ENCODE data around the gene EGFR. TPM values are rescaled to one million over a fixed set of nuclear protein-coding genes. Genes with fewer than 3 reads are reported as not detected.
A peak's percentile ranks its signal among the peaks of the same experiment; 100 is the strongest.

EGFR gene
- total and polyA plus RNA-seq, 7 donors = 3.6 to 39.7 (median 14.1) TPM

DNA sequence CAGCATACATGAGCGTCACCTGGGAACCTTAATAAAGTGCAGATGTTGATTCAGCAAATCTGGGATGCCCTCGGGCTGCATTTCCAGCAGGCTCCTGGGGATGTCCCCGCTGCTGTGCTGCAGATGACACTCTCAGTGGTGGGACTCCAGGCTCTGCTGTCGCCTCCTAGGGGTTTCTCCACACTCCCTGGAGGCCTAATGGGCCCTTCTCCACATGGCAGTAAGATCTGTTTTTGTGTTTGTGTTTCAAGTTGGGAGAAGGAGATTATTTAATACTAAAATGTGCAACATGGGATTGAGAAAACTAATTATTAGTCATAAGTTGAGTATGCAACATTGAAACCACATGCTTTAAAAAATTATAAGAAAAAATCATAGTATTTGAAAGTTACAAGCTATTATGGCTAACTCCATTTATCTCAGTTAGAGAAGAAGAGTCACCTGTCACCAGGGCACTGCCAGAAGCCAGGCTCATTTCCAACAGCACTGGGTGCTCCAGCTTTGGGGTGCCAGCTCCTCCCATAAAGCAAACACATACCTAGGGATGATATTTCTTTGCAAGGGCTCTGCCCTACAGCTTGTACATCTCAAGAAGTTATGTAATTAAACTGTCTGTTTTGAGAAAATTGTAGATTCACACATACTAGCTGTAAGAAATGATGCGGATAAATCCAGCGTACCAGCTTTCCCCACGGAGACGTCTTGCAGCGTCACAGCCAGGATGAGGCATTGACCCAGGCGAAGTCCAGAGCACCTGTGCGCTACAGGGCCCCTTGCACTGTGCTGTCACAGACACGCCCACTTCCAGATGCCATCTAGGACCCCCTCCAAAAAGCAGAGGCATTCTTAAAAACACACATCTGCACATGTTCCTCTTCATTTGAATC is 106.4 kb downstream of the EGFR start:
- H3K27me3 ChIP-seq (ENCODE audit: insufficient read depth in 3 of 3, low read length in 2 of 3) = no peaks in the 10 kb centered on the region
- peak in 1 of 2 donors; percentile 61 for DNase-seq
- no peaks in the 10 kb centered on the region for H3K9me3 ChIP-seq
- WGBS, 3 donors = 40 to 65% (median 46%) methylated on average over 12 of the region's 12 CpGs
- peaks cover 89% of the 10 kb centered on the region for H3K4me1 ChIP-seq
- no peaks in the 10 kb centered on the region for H3K36me3 ChIP-seq (ENCODE audit: insufficient read depth in 1 of 2, low read depth in 1 of 2)
- intact Hi-C loops (cut with DNase I) = no loop called here
- no peak overlapping the region for H3K4me3 ChIP-seq
- peak overlapping the region; percentile 97 for H3K27ac ChIP-seq
- TF ChIP-seq, protein P1, sequence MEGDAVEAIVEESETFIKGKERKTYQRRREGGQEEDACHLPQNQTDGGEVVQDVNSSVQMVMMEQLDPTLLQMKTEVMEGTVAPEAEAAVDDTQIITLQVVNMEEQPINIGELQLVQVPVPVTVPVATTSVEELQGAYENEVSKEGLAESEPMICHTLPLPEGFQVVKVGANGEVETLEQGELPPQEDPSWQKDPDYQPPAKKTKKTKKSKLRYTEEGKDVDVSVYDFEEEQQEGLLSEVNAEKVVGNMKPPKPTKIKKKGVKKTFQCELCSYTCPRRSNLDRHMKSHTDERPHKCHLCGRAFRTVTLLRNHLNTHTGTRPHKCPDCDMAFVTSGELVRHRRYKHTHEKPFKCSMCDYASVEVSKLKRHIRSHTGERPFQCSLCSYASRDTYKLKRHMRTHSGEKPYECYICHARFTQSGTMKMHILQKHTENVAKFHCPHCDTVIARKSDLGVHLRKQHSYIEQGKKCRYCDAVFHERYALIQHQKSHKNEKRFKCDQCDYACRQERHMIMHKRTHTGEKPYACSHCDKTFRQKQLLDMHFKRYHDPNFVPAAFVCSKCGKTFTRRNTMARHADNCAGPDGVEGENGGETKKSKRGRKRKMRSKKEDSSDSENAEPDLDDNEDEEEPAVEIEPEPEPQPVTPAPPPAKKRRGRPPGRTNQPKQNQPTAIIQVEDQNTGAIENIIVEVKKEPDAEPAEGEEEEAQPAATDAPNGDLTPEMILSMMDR (IDR thresholded peaks at IDR 0.05) = no peak
- no peak for ATAC-seq

DNA sequence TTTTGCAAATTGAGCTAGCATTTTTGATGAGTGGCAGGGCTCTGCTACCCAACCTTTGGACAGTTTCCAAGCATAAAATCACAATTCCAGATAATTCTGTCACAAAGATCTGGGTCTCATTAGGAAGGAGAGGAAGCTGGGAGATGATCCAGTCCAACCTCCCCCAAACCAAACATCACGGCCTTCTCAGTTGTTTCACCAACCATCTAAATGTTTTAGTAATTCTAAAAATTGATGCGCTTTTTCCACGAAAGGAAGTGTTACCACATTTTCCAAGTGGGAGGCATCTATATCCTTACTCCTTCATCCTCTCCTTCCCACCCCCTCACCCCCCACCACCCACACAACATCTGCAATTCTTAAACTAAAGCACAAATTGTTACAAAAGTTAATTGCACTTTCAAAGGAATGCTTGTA is 108.3 kb downstream of the EGFR start:
- Histone ChIP-seq H3K4me1 (peaks cover 89% of the 10 kb centered on the region), H3K36me3 (ENCODE audit: insufficient read depth in 1 of 2, low read depth in 1 of 2) (no peaks in the 10 kb centered on the region), H3K9me3 (no peaks in the 10 kb centered on the region), H3K27ac (peak overlapping the region; percentile 97), H3K4me3 (no peak overlapping the region), H3K27me3 (ENCODE audit: insufficient read depth in 3 of 3, low read length in 2 of 3) (no peaks in the 10 kb centered on the region)
- TF ChIP-seq, protein P1 (IDR thresholded peaks at IDR 0.05) = no peak
- ATAC-seq = no peak
- DNase-seq = no peak
- 71 to 73% (median 72%) methylated on average over 3 of the region's 3 CpGs for WGBS, 3 donors
- intact Hi-C loops (cut with DNase I) = no loop called here

DNA sequence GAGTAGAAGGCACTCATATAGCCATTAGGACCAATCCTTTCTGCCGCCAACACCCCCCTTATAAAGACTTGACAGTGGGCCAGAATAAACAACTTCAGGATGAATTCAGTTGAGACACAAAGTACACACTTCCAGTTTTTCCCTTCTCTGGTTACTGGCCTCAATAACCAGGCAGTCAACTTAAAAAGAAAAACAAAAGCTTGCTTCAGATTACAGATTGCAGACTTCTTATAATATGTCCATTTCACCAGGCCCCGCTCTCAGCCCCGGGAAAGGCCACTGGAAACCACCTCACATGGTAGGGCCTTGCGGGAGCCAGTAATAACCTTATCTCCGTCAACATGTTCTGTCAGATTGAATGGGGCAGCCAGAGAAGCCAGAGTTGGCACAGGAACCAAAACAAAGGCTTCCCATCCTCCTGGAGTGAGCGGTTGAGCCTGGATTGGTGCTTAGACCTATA is 108.8 kb downstream of the EGFR start:
- intact Hi-C loops (cut with DNase I) = no loop called here
- WGBS, 3 donors = 9 to 19% (median 15%) methylated on average over 6 of the region's 6 CpGs
- H3K9me3 ChIP-seq = no peaks in the 10 kb centered on the region
- peak; percentile 37 to 62 (median 46) for ATAC-seq
- no peak for DNase-seq
- H3K4me3 ChIP-seq = no peak overlapping the region
- TF ChIP-seq, protein P1 (IDR thresholded peaks at IDR 0.05) = no peak
- peak overlapping the region; percentile 97 for H3K27ac ChIP-seq
- H3K4me1 ChIP-seq = peaks cover 89% of the 10 kb centered on the region
- no peaks in the 10 kb centered on the region for H3K27me3 ChIP-seq (ENCODE audit: insufficient read depth in 3 of 3, low read length in 2 of 3)
- no peaks in the 10 kb centered on the region for H3K36me3 ChIP-seq (ENCODE audit: insufficient read depth in 1 of 2, low read depth in 1 of 2)

DNA sequence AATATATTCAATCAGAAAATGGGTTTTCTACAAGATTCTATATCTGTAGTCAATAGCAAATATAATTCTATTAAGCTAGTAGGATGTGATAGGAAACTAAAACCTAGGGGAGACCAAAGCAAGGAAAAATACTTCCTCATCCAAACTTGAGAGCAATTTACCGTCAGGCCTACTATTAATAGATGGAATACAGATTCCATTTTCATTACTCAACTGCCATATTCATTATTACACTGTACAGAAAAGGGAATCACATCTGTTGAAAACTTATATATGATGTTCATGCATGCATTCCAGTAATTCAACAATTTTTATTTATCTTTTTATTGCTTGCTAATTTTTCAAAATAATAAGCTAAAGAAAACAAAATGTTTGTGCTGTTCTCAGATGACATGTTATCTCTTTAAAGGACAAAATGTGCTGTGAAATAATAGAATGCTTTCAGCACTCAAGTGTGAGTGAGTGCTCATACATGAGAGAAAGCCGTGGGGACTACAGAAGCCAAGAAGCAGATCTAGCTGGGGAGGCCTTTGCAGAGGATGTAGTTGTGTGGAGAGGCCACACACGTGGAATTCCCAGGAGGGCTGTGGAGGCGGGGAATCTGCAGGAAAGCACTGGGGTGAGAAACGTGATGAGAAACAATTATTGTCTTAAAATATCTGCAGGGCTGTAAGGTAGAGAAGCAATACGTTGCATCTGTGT is 110.0 kb downstream of the EGFR start:
- H3K27me3 ChIP-seq (ENCODE audit: insufficient read depth in 3 of 3, low read length in 2 of 3) = no peaks in the 10 kb centered on the region
- no peaks in the 10 kb centered on the region for H3K36me3 ChIP-seq (ENCODE audit: insufficient read depth in 1 of 2, low read depth in 1 of 2)
- H3K4me1 ChIP-seq = peaks cover 94% of the 10 kb centered on the region
- DNase-seq = peak; percentile 47 to 79
- H3K27ac ChIP-seq = peak overlapping the region; percentile 97
- H3K4me3 ChIP-seq = peak overlapping the region; percentile 9
- ATAC-seq = peak in 3 of 4 donors; percentile 38 to 63 (median 47)
- no peaks in the 10 kb centered on the region for H3K9me3 ChIP-seq
- 8 to 31% (median 10%) methylated on average over 6 of the region's 6 CpGs for WGBS, 3 donors
- TF ChIP-seq, protein P1 (IDR thresholded peaks at IDR 0.05) = no peak
- intact Hi-C loops (cut with DNase I) = no loop called here
